AG04449 (cell line): ENCODE measurements around the gene PIK3R6.

Experiments used
- CTCF ChIA-PET: fragments of 350-600 bp; formaldehyde crosslinking; extraction: SDS; loops from one replicate; lab custom pipeline; 2021; ENCODE audit warnings: antibody characterized with exemption; lab: Yijun Ruan, JAX
- POLR2A ChIA-PET: fragments of 400-600, 350-600 bp; formaldehyde crosslinking; extraction: SDS; loops from one replicate; lab custom pipeline; 2020; ENCODE audit warnings: antibody characterized with exemption, inconsistent platforms; lab: Yijun Ruan, JAX
- DNase-seq: peaks from one replicate; pipeline ENCODE4 v3.0.0-alpha.2; 2010; ENCODE audit warnings: low read depth, low spot score
- H3K4me3 ChIP-seq: 2 replicates; pipeline ENCODE4 v1.5.1; 2011; ENCODE audit warnings: low read depth, mild to moderate bottlenecking, control low read depth, low read length
- CTCF ChIP-seq: IDR thresholded peaks from one replicate; pipeline ENCODE4 v1.5.1; 2011; ENCODE audit warnings: mild to moderate bottlenecking, moderate library complexity, low read length, control low read depth, inconsistent platforms; ENCODE audit not compliant: insufficient read depth; ENCODE audit errors: missing control alignments

Gene PIK3R6

GRCh38 chr17:8832711-8833352, 34.6 kb downstream of the PIK3R6 start:
- POLR2A ChIA-PET: no interaction called here
- no peak for DNase-seq
- peak; percentile 16 for TF ChIP-seq CTCF
- H3K4me3 ChIP-seq: no peak overlapping the region
- CTCF ChIA-PET: no interaction called here

- TF ChIP-seq CTCF: no peak
- CTCF ChIA-PET: no interaction called here
- POLR2A ChIA-PET: no interaction called here
Measured at GRCh38 chr17:8831234-8831849, 36.1 kb downstream of the PIK3R6 start.

GRCh38 chr17:8830141-8830540, 37.3 kb downstream of the PIK3R6 start:
- no peak for TF ChIP-seq CTCF
- POLR2A ChIA-PET: no interaction called here
- CTCF ChIA-PET: no interaction called here

More at GRCh38 chr17:8831234-8831849, 36.1 kb downstream of the PIK3R6 start:
- DNase-seq: no peak
- no peak overlapping the region for H3K4me3 ChIP-seq

GRCh38 chr17:8829036-8829941, 38.2 kb downstream of the PIK3R6 start:
- POLR2A ChIA-PET: no interaction called here
- no peak for DNase-seq
- no peak for TF ChIP-seq CTCF
- CTCF ChIA-PET: no interaction called here
- no peak overlapping the region for H3K4me3 ChIP-seq

More at GRCh38 chr17:8830141-8830540, 37.3 kb downstream of the PIK3R6 start:
- DNase-seq: no peak
- H3K4me3 ChIP-seq: no peak overlapping the region

GRCh38 chr17:8828517-8828875, 39.0 kb downstream of the PIK3R6 start:
- POLR2A ChIA-PET: no interaction called here
- no peak for TF ChIP-seq CTCF
- CTCF ChIA-PET: no interaction called here

More at GRCh38 chr17:8828517-8828875, 39.0 kb downstream of the PIK3R6 start:
- no peak overlapping the region for H3K4me3 ChIP-seq
- DNase-seq: no peak
